Measurements from ENCODE around the gene ECEL1. TPM values are rescaled to one million over a fixed set of nuclear protein-coding genes. Genes with fewer than 3 reads are reported as not detected.

The ECEL1 gene
- total RNA-seq (2022; extraction: Qiagen RNA extraction; ENCODE audit: low read depth), result 0.14 to 0.30 TPM (median 0.17 TPM) in 4 of 5 replicates, not detected in the other

GRCh38 chr2:232487385-232488096 lies at the start of gene ECEL1:
ECEL1 (minus strand) TSS chr2:232487834; CDS start chr2:232486653, 1,181 bp downstream.

GRCh38 chr2:232525791-232526371 lies 38.2 kb upstream of the ECEL1 start, which contains the start of gene CHRND:
CHRND (plus strand) TSS chr2:232526160; CDS start chr2:232526216, 56 bp downstream.

GRCh38 chr2:232519581-232520438 lies 32.2 kb upstream of the ECEL1 start, which contains the start of gene PRSS56:
PRSS56 (plus strand) TSS chr2:232520388; CDS start chr2:232520599, 211 bp downstream.

GRCh38 chr2:232455426-232456255 lies 32.0 kb downstream of the ECEL1 start, which contains the start of gene ALPI:
ALPI (plus strand) TSS chr2:232456153; CDS start chr2:232456200, 47 bp downstream.

Other genes with a start within 250 kb of the ECEL1 start
- 0.20 to 0.50 TPM (median 0.30 TPM) in 5 replicates for gene ALPP, start 109.1 kb downstream of the ECEL1 start, total RNA-seq (2022; extraction: Qiagen RNA extraction; ENCODE audit: low read depth)
- gene ALPG, start 81.0 kb downstream of the ECEL1 start, total RNA-seq (2022; extraction: Qiagen RNA extraction; ENCODE audit: low read depth), result 0.07 to 0.15 TPM (median 0.13 TPM) in 4 of 5 replicates, not detected in the other
- gene ALPI, start 31.7 kb downstream of the ECEL1 start, total RNA-seq (2022; extraction: Qiagen RNA extraction; ENCODE audit: low read depth), result 0.02 TPM in 1 of 5 replicates, not detected in the others
- 0.09 to 0.16 TPM (median 0.12 TPM) in 4 of 5 replicates, not detected in the other for gene PRSS56, start 32.6 kb upstream of the ECEL1 start, total RNA-seq (2022; extraction: Qiagen RNA extraction; ENCODE audit: low read depth)
- not detected in 5 replicates for gene CHRND, start 38.3 kb upstream of the ECEL1 start, total RNA-seq (2022; extraction: Qiagen RNA extraction; ENCODE audit: low read depth)
- not detected in 5 replicates for gene CHRNG, start 51.9 kb upstream of the ECEL1 start, total RNA-seq (2022; extraction: Qiagen RNA extraction; ENCODE audit: low read depth)
- 4.7 to 5.9 TPM (median 5.4 TPM) in 5 replicates for gene TIGD1, start 62.7 kb upstream of the ECEL1 start, total RNA-seq (2022; extraction: Qiagen RNA extraction; ENCODE audit: low read depth)
- 87.5 to 162 TPM (median 92.1 TPM) in 5 replicates for gene EIF4E2, start 62.9 kb upstream of the ECEL1 start, total RNA-seq (2022; extraction: Qiagen RNA extraction; ENCODE audit: low read depth)
- gene EFHD1, start 145.8 kb upstream of the ECEL1 start, total RNA-seq (2022; extraction: Qiagen RNA extraction; ENCODE audit: low read depth), result 1.6 to 2.6 TPM (median 1.9 TPM) in 5 replicates
- gene GIGYF2, start 209.5 kb upstream of the ECEL1 start, total RNA-seq (2022; extraction: Qiagen RNA extraction; ENCODE audit: low read depth), result 26.3 to 33.8 TPM (median 30.5 TPM) in 5 replicates